ENCODE data around the gene NECAB3. TPM values are rescaled to one million over a fixed set of nuclear protein-coding genes. Genes with fewer than 3 reads are reported as not detected.

NECAB3 gene
- total and polyA plus RNA-seq, 2 of the 13 experiments (the other 11 are each of a cell fraction or from before 2014, with no cell fraction given): 61.5 to 65.5 TPM

DNA sequence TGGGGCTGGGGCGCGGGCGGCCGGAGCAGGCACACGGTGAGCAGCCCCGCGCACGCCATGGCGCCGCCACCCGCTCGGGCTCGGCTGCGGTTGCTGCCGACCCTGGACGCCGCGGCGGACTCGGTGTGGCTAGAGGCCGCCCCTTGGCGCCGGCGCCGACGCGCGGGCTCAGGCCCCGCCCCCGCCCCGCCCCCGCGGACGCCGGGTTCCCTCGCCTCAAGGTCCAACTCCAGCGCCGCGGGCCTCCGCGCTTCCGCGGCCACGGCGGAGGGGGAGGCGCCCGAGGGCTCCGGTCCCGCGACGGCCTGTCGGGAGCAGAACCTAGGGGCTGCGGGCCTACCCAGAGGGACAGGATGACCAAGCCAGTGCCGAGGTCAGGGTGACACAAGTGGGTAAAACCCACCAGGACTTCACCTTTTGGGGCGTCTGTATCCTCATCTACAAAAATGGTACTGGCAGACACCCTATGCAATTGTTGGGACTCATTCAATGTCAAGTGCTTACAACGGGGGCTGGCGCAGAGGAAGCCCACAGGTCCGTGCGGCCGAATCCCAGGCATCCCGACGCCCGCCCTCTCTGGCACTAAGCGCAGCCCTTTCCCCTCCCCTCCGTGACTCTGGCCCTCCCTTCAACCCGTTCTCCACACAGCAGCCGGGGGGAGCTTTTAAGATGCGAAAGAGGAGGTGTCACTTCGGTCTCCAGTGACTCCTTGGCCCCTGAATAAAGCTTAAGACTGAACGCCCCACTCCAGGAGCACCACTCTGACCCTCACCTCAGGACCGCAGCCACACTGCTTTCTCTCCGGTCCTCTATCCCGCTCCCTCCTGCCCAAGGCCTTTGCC, at the start of gene NECAB3 (continued):
- TF ChIP-seq MIXL1 (CRISPR knock-in tag; IDR thresholded peaks at IDR 0.05): peak; percentile 62; the same call in 1 of the 2 replicates
- 0 out of 2 replicates have a peak, but pooled peaks have one; percentile 63 for TF ChIP-seq ZNF703 (CRISPR knock-in tag; IDR thresholded peaks at IDR 0.05; ENCODE audit: borderline replicate concordance)
- TF ChIP-seq, protein P1, sequence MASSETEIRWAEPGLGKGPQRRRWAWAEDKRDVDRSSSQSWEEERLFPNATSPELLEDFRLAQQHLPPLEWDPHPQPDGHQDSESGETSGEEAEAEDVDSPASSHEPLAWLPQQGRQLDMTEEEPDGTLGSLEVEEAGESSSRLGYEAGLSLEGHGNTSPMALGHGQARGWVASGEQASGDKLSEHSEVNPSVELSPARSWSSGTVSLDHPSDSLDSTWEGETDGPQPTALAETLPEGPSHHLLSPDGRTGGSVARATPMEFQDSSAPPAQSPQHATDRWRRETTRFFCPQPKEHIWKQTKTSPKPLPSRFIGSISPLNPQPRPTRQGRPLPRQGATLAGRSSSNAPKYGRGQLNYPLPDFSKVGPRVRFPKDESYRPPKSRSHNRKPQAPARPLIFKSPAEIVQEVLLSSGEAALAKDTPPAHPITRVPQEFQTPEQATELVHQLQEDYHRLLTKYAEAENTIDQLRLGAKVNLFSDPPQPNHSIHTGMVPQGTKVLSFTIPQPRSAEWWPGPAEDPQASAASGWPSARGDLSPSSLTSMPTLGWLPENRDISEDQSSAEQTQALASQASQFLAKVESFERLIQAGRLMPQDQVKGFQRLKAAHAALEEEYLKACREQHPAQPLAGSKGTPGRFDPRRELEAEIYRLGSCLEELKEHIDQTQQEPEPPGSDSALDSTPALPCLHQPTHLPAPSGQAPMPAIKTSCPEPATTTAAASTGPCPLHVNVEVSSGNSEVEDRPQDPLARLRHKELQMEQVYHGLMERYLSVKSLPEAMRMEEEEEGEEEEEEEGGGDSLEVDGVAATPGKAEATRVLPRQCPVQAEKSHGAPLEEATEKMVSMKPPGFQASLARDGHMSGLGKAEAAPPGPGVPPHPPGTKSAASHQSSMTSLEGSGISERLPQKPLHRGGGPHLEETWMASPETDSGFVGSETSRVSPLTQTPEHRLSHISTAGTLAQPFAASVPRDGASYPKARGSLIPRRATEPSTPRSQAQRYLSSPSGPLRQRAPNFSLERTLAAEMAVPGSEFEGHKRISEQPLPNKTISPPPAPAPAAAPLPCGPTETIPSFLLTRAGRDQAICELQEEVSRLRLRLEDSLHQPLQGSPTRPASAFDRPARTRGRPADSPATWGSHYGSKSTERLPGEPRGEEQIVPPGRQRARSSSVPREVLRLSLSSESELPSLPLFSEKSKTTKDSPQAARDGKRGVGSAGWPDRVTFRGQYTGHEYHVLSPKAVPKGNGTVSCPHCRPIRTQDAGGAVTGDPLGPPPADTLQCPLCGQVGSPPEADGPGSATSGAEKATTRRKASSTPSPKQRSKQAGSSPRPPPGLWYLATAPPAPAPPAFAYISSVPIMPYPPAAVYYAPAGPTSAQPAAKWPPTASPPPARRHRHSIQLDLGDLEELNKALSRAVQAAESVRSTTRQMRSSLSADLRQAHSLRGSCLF (CRISPR knock-in tag; IDR thresholded peaks at IDR 0.05; ENCODE audit: borderline replicate concordance): peak; percentile 84
- TF ChIP-seq, protein P2, sequence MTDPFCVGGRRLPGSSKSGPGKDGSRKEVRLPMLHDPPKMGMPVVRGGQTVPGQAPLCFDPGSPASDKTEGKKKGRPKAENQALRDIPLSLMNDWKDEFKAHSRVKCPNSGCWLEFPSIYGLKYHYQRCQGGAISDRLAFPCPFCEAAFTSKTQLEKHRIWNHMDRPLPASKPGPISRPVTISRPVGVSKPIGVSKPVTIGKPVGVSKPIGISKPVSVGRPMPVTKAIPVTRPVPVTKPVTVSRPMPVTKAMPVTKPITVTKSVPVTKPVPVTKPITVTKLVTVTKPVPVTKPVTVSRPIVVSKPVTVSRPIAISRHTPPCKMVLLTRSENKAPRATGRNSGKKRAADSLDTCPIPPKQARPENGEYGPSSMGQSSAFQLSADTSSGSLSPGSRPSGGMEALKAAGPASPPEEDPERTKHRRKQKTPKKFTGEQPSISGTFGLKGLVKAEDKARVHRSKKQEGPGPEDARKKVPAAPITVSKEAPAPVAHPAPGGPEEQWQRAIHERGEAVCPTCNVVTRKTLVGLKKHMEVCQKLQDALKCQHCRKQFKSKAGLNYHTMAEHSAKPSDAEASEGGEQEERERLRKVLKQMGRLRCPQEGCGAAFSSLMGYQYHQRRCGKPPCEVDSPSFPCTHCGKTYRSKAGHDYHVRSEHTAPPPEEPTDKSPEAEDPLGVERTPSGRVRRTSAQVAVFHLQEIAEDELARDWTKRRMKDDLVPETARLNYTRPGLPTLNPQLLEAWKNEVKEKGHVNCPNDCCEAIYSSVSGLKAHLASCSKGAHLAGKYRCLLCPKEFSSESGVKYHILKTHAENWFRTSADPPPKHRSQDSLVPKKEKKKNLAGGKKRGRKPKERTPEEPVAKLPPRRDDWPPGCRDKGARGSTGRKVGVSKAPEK (CRISPR knock-in tag; IDR thresholded peaks at IDR 0.05; ENCODE audit: borderline replicate concordance): peak; percentile 63; the same call in 1 of the 2 replicates
- TF ChIP-seq HOXA5 (CRISPR knock-in tag; IDR thresholded peaks at IDR 0.05): peak; percentile 89
- peak; percentile 69 for TF ChIP-seq ZNF614 (CRISPR knock-in tag; IDR thresholded peaks at IDR 0.05; ENCODE audit: borderline replicate concordance)
- peak; percentile 91; the same call in 1 of the 2 replicates for TF ChIP-seq ZNF670 (CRISPR knock-in tag; IDR thresholded peaks at IDR 0.05; ENCODE audit: borderline replicate concordance)
- TF ChIP-seq CENPT (CRISPR knock-in tag; IDR thresholded peaks at IDR 0.05; ENCODE audit: low read depth): no peak
- no peak for TF ChIP-seq CHCHD3 (CRISPR knock-in tag; IDR thresholded peaks at IDR 0.05)
- TF ChIP-seq, protein P3, sequence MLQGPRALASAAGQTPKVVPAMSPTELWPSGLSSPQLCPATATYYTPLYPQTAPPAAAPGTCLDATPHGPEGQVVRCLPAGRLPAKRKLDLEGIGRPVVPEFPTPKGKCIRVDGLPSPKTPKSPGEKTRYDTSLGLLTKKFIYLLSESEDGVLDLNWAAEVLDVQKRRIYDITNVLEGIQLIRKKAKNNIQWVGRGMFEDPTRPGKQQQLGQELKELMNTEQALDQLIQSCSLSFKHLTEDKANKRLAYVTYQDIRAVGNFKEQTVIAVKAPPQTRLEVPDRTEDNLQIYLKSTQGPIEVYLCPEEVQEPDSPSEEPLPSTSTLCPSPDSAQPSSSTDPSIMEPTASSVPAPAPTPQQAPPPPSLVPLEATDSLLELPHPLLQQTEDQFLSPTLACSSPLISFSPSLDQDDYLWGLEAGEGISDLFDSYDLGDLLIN (CRISPR knock-in tag; IDR thresholded peaks at IDR 0.05; ENCODE audit: borderline replicate concordance): peak; percentile 70
- no peak; the same call in 1 of the 2 replicates for TF ChIP-seq ZNF138 (CRISPR knock-in tag; IDR thresholded peaks at IDR 0.05; ENCODE audit: low read depth)
- TF ChIP-seq HMG20B (CRISPR knock-in tag; conservative IDR thresholded peaks at IDR 0.05): no peak
- peak; percentile 93 for TF ChIP-seq ZNF607 (CRISPR knock-in tag; IDR thresholded peaks at IDR 0.05; ENCODE audit: borderline replicate concordance)
- TF ChIP-seq KLF6 (CRISPR knock-in tag; IDR thresholded peaks at IDR 0.05): peak; percentile 38
- TF ChIP-seq ZSCAN30 (CRISPR knock-in tag; IDR thresholded peaks at IDR 0.05): no peak
- TF ChIP-seq HES4 (CRISPR knock-in tag; IDR thresholded peaks at IDR 0.05; ENCODE audit: borderline replicate concordance): peak; percentile 91
- no peak; the same call in 1 of the 2 replicates for TF ChIP-seq ZNF737 (CRISPR knock-in tag; IDR thresholded peaks at IDR 0.05; ENCODE audit: borderline replicate concordance)
- TF ChIP-seq THYN1 (CRISPR knock-in tag; IDR thresholded peaks at IDR 0.05; ENCODE audit: borderline replicate concordance, low read depth): no peak
